Measurements from ENCODE around the gene ABHD12. TPM values are rescaled to one million over a fixed set of nuclear protein-coding genes. Genes with fewer than 3 reads are reported as not detected.

ABHD12 gene
- total RNA-seq, 2 experiments from 2014 or later = 13.4 to 17.0 TPM

- no peak overlapping the region for H3K27ac ChIP-seq (ENCODE audit: low read depth in 1 of 2, low read length in 2 of 2)
- ChIA-PET CTCF (no interaction called here), POLR2A (no interaction called here)
- no peak for TF ChIP-seq CTCF (IDR thresholded peaks at IDR 0.05)
- peaks cover 16% of the 10 kb centered on the region for H3K36me3 ChIP-seq (ENCODE audit: insufficient read depth, low read length)
- intact Hi-C loops (cut with DNase I, micrococcal nuclease) = no loop called here
- H3K27ac Mint-ChIP-seq = no peak overlapping the region
- H3K9me3 Mint-ChIP-seq = no peaks in the 10 kb centered on the region
- H3K36me3 Mint-ChIP-seq (ENCODE audit: low read depth) = peaks cover 20% of the 10 kb centered on the region
- H3K27me3 Mint-ChIP-seq = no peaks in the 10 kb centered on the region
- ATAC-seq (ENCODE audit: poor library complexity) (no peak), DNase-seq (peak in 2 of 14 experiments; percentile 1 to 19)
- H3K4me1 ChIP-seq (ENCODE audit: insufficient read depth, low read length) = no peaks in the 10 kb centered on the region
- H3K4me3 Mint-ChIP-seq = no peak overlapping the region
- H3K4me1 Mint-ChIP-seq (ENCODE audit: low read depth) = peaks cover 1% of the 10 kb centered on the region
- H3K4me3 ChIP-seq (ENCODE audit: low read length) = no peak overlapping the region
- H3K27me3 ChIP-seq (ENCODE audit: control insufficient read depth in 1 of 2, insufficient read depth in 2 of 2, low read length in 2 of 2) = no peaks in the 10 kb centered on the region
- H3K9me3 ChIP-seq (ENCODE audit: control insufficient read depth in 1 of 2, insufficient read depth in 1 of 2, low read length in 2 of 2) = no peaks in the 10 kb centered on the region
Measured at GRCh38 chr20:25316506-25317190, 74.0 kb downstream of the ABHD12 start.

GRCh38 chr20:25315418-25316210 is 75.0 kb downstream of the ABHD12 start:
- Histone ChIP-seq H3K36me3 (ENCODE audit: insufficient read depth, low read length) (peaks cover 12% of the 10 kb centered on the region), H3K9me3 (ENCODE audit: control insufficient read depth in 1 of 2, insufficient read depth in 1 of 2, low read length in 2 of 2) (no peaks in the 10 kb centered on the region), H3K4me3 (ENCODE audit: low read length) (no peak overlapping the region), H3K4me1 (ENCODE audit: insufficient read depth, low read length) (peaks cover 10% of the 10 kb centered on the region), H3K27me3 (ENCODE audit: control insufficient read depth in 1 of 2, insufficient read depth in 2 of 2, low read length in 2 of 2) (no peaks in the 10 kb centered on the region), H3K27ac (ENCODE audit: low read depth in 1 of 2, low read length in 2 of 2) (no peak overlapping the region)
- no peaks in the 10 kb centered on the region for H3K27me3 Mint-ChIP-seq
- peaks cover 11% of the 10 kb centered on the region for H3K4me1 Mint-ChIP-seq (ENCODE audit: low read depth)
- TF ChIP-seq CTCF (IDR thresholded peaks at IDR 0.05) = no peak
- no peak for ATAC-seq (ENCODE audit: poor library complexity)
- no peak overlapping the region for H3K4me3 Mint-ChIP-seq
- ChIA-PET CTCF (no interaction called here), POLR2A (no interaction called here)
- peaks cover 18% of the 10 kb centered on the region for H3K36me3 Mint-ChIP-seq (ENCODE audit: low read depth)
- H3K27ac Mint-ChIP-seq = no peak overlapping the region
- no peaks in the 10 kb centered on the region for H3K9me3 Mint-ChIP-seq
- intact Hi-C loops (cut with DNase I, micrococcal nuclease) = no loop called here
- peak in 2 of 14 experiments; percentile 6 to 25 for DNase-seq

- Histone ChIP-seq H3K36me3 (ENCODE audit: insufficient read depth, low read length) (peaks cover 10% of the 10 kb centered on the region), H3K9me3 (ENCODE audit: control insufficient read depth in 1 of 2, insufficient read depth in 1 of 2, low read length in 2 of 2) (no peaks in the 10 kb centered on the region), H3K4me1 (ENCODE audit: insufficient read depth, low read length) (peaks cover 19% of the 10 kb centered on the region), H3K27ac (ENCODE audit: low read depth in 1 of 2, low read length in 2 of 2) (no peak overlapping the region), H3K27me3 (ENCODE audit: control insufficient read depth in 1 of 2, insufficient read depth in 2 of 2, low read length in 2 of 2) (no peaks in the 10 kb centered on the region), H3K4me3 (ENCODE audit: low read length) (no peak overlapping the region)
- H3K4me1 Mint-ChIP-seq (ENCODE audit: low read depth) = peaks cover 16% of the 10 kb centered on the region
- ChIA-PET CTCF (no interaction called here), POLR2A (no interaction called here)
- ATAC-seq (ENCODE audit: poor library complexity) (no peak), DNase-seq (peak in 2 of 14 experiments; percentile 6 to 12)
- peaks cover 23% of the 10 kb centered on the region for H3K36me3 Mint-ChIP-seq (ENCODE audit: low read depth)
- H3K27ac Mint-ChIP-seq = no peak overlapping the region
- intact Hi-C loops (cut with DNase I, micrococcal nuclease) = no loop called here
- no peak for TF ChIP-seq CTCF (IDR thresholded peaks at IDR 0.05)
- H3K27me3 Mint-ChIP-seq = no peaks in the 10 kb centered on the region
- H3K4me3 Mint-ChIP-seq = no peak overlapping the region
- no peaks in the 10 kb centered on the region for H3K9me3 Mint-ChIP-seq
Measured at GRCh38 chr20:25314497-25315417, 75.9 kb downstream of the ABHD12 start.
